Measurements from ENCODE around the gene TMBIM6. TPM values are rescaled to one million over a fixed set of nuclear protein-coding genes. Genes with fewer than 3 reads are reported as not detected.

TMBIM6 gene
- total RNA-seq, 1 donor from 2014 or later, result 570 TPM

DNA sequence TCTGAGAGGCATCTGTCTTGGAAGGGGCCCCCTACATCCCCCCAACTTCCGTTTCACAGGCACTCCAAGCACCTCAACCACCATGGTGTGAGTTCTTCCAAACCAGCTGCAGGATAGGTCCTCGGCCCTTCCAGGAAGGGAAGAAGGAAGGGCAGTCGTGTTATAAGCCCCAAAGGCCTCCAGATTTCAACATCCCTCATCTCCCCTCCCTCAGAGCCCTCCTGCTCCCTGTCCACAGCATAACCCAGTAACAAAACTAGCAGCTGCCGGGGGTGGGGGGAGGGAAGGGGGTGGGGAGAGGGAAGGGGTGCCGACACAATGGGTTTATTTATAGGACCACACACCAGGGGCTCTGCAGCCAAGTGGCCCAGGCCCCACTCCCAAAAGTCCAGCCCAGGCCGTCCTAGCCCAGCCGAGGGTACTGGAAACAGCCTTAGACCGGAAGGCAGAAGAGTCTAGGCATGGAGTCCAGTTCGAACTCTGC is 68.6 kb downstream of the TMBIM6 start:
- DNase-seq (ENCODE audit: low read depth) (no peak), FAIRE-seq (no peak)
- H3K27me3 ChIP-seq (ENCODE audit: control insufficient read depth, insufficient read depth, low read length), result peaks cover 1% of the 10 kb centered on the region
- no peak overlapping the region for H3K4me3 ChIP-seq (ENCODE audit: low read depth, low read length)
- TF ChIP-seq, protein P1, sequence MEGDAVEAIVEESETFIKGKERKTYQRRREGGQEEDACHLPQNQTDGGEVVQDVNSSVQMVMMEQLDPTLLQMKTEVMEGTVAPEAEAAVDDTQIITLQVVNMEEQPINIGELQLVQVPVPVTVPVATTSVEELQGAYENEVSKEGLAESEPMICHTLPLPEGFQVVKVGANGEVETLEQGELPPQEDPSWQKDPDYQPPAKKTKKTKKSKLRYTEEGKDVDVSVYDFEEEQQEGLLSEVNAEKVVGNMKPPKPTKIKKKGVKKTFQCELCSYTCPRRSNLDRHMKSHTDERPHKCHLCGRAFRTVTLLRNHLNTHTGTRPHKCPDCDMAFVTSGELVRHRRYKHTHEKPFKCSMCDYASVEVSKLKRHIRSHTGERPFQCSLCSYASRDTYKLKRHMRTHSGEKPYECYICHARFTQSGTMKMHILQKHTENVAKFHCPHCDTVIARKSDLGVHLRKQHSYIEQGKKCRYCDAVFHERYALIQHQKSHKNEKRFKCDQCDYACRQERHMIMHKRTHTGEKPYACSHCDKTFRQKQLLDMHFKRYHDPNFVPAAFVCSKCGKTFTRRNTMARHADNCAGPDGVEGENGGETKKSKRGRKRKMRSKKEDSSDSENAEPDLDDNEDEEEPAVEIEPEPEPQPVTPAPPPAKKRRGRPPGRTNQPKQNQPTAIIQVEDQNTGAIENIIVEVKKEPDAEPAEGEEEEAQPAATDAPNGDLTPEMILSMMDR (IDR thresholded peaks at IDR 0.05; ENCODE audit: insufficient read depth, low read length, severe bottlenecking), result no peak
- peaks cover 2% of the 10 kb centered on the region for H3K36me3 ChIP-seq (ENCODE audit: control insufficient read depth, insufficient read depth, low read length)

DNA sequence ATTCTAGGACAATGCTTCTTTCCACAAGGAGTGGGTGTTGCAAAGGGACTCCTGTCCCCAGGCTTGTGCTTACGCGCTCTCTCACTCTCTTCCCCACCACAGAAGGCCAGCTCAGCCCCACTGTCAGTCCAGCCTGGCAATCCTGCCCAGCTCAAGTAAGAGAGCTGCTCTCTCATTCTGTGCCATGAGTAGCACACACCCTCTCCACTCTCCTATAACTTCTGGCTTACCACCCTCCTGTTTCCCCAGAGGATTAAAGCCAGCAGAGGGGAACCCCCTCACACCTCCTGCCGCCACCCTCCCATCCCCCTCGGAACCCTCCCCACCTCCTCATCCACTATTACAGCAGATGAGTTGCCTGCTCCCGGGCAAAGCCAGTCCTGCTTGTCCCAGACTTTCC is 69.8 kb downstream of the TMBIM6 start:
- peaks cover 1% of the 10 kb centered on the region for H3K27me3 ChIP-seq (ENCODE audit: control insufficient read depth, insufficient read depth, low read length)
- H3K4me3 ChIP-seq (ENCODE audit: low read depth, low read length), result no peak overlapping the region
- DNase-seq (ENCODE audit: low read depth) (no peak), FAIRE-seq (no peak)
- no peaks in the 10 kb centered on the region for H3K36me3 ChIP-seq (ENCODE audit: control insufficient read depth, insufficient read depth, low read length)
- TF ChIP-seq, protein P1 (IDR thresholded peaks at IDR 0.05; ENCODE audit: insufficient read depth, low read length, severe bottlenecking), result no peak

DNA sequence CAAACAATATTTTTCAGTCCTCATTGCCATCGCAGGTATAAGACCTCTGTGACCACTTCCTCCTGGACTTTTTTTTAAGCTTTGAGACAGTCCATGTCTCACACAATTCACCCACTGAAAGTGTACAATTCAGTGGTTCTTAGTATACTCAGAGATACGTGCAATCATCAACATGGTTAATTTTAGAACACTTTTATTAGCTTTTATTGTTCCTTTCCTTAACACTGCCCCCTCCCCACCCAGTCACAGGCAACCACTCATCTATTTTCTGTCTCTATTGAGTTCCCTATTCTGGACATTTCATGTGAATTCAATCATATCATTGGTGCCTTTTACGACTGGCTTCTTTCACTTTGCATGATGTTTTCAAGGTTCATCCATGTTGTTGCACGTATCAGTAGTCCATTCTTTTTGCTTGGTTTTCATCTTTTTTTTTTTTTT is 70.6 kb downstream of the TMBIM6 start:
- FAIRE-seq, result no peak

DNA sequence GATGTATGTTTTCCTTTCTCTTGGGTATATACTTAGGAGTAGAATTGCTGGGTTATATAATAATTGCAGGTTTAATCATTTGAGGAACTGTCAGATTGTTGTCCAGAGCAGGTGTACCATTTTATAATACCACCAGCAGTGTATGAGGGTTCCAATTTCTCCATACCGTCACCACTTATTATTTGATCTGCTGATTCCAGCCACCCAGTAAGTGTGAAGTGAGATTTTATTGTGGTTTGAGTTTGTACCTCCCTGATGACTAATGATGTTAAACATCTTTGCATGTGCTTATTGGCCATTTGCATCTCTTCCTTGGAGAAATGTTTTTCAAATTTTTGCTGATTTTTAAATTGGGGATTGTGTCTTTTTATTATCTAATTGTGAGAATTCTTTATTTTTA is 71.8 kb downstream of the TMBIM6 start:
- Histone ChIP-seq H3K27me3 (ENCODE audit: control insufficient read depth, insufficient read depth, low read length) (peaks cover 1% of the 10 kb centered on the region), H3K36me3 (ENCODE audit: control insufficient read depth, insufficient read depth, low read length) (no peaks in the 10 kb centered on the region), H3K4me3 (ENCODE audit: low read depth, low read length) (no peak overlapping the region)
- TF ChIP-seq, protein P1 (IDR thresholded peaks at IDR 0.05; ENCODE audit: insufficient read depth, low read length, severe bottlenecking), result no peak
- peak; percentile 8 for DNase-seq (ENCODE audit: low read depth)
- FAIRE-seq, result no peak

More for the DNA sequence above, 70.6 kb downstream of the TMBIM6 start:
- no peak for DNase-seq (ENCODE audit: low read depth)
- Histone ChIP-seq H3K36me3 (ENCODE audit: control insufficient read depth, insufficient read depth, low read length) (no peaks in the 10 kb centered on the region), H3K4me3 (ENCODE audit: low read depth, low read length) (no peak overlapping the region), H3K27me3 (ENCODE audit: control insufficient read depth, insufficient read depth, low read length) (peaks cover 1% of the 10 kb centered on the region)
- TF ChIP-seq, protein P1 (IDR thresholded peaks at IDR 0.05; ENCODE audit: insufficient read depth, low read length, severe bottlenecking), result no peak

Other genes starting within 250 kb of the TMBIM6 start
- under 0.01 TPM in 2 replicates for gene KCNH3, start 202.5 kb upstream of the TMBIM6 start, total RNA-seq
- gene MCRS1, start 173.4 kb upstream of the TMBIM6 start, total RNA-seq, result 62.7 and 64.6 TPM in 2 replicates
- gene FAM186B, start 135.9 kb upstream of the TMBIM6 start, total RNA-seq, result 0.13 and 0.26 TPM in 2 replicates
- 16.3 and 21.4 TPM in 2 replicates for gene PRPF40B, start 118.0 kb upstream of the TMBIM6 start, total RNA-seq
- gene FMNL3, start 34.2 kb upstream of the TMBIM6 start, total RNA-seq, result 2.2 and 2.6 TPM in 2 replicates
- 3.1 and 3.7 TPM in 2 replicates for gene NCKAP5L, start 86.9 kb downstream of the TMBIM6 start, total RNA-seq
- 6.8 and 7.4 TPM in 2 replicates for gene BCDIN3D, start 101.5 kb downstream of the TMBIM6 start, total RNA-seq
- gene FAIM2, start 162.3 kb downstream of the TMBIM6 start, total RNA-seq, result 0.53 TPM in 1 of 2 replicates, not detected in the other
- not detected in 2 replicates for gene AQP2, start 209.2 kb downstream of the TMBIM6 start, total RNA-seq
- gene AQP5, start 220.3 kb downstream of the TMBIM6 start, total RNA-seq, result 1.3 and 9.9 TPM in 2 replicates
- gene AQP6, start 231.4 kb downstream of the TMBIM6 start, total RNA-seq, result under 0.01 TPM in 1 of 2 replicates, not detected in the other